Umbilical cord (tissue), 2 donors: ENCODE results near the gene FIGNL2. TPM values are rescaled to one million over a fixed set of nuclear protein-coding genes. Genes with fewer than 3 reads are reported as not detected.
A peak's percentile ranks its signal among the peaks of the same experiment; 100 is the strongest.
"Not testable (repeated sequence)": the region's sequence is repeated elsewhere in the genome, so short reads cannot be mapped to it uniquely, and the experiment has no call there.

Experiments used
- DNase-seq: peaks from one replicate; pipeline ENCODE4 v3.0.0-alpha.2; 2015; ENCODE audit warnings: low spot score
- total RNA-seq: library from RNA; depleted of rRNA; stranded (reverse); fragments of >200 nt; gene quantifications from one replicate; pipeline ENCODE4 v1.2.3, GENCODE V29; 2014; ENCODE audit warnings: low replicate concordance; ENCODE audit not compliant: insufficient read depth

The FIGNL2 gene
- total RNA-seq, 1 donor from 2014 or later, result 0.48 TPM

- no peak for DNase-seq
Observed at GRCh38 chr12:51836041-51836826, 12.3 kb downstream of the FIGNL2 start.

GRCh38 chr12:51834411-51834810 is 14.1 kb downstream of the FIGNL2 start:
- DNase-seq, result no peak

- DNase-seq, result no peak
Observed at GRCh38 chr12:51833448-51834227, 14.9 kb downstream of the FIGNL2 start.

- DNase-seq, result no peak
Observed at GRCh38 chr12:51832354-51833107, 16.0 kb downstream of the FIGNL2 start.

GRCh38 chr12:51831817-51832216 is 16.7 kb downstream of the FIGNL2 start:
- DNase-seq, result not testable (repeated sequence)

GRCh38 chr12:51829641-51830040 is 18.9 kb downstream of the FIGNL2 start:
- DNase-seq, result no peak

- no peak for DNase-seq
Observed at GRCh38 chr12:51829011-51829481, 19.5 kb downstream of the FIGNL2 start.

- no peak for DNase-seq
Observed at GRCh38 chr12:51827925-51828818, 20.3 kb downstream of the FIGNL2 start.

- no peak for DNase-seq
Observed at GRCh38 chr12:51826881-51827280, 21.6 kb downstream of the FIGNL2 start.

- DNase-seq, result no peak
Observed at GRCh38 chr12:51825216-51825615, 23.3 kb downstream of the FIGNL2 start.

GRCh38 chr12:51823875-51824565 is 24.5 kb downstream of the FIGNL2 start:
- peak; percentile 65 for DNase-seq

GRCh38 chr12:51822956-51823355 is 25.6 kb downstream of the FIGNL2 start:
- DNase-seq, result no peak

GRCh38 chr12:51822261-51822616 is 26.3 kb downstream of the FIGNL2 start:
- no peak for DNase-seq

- DNase-seq, result no peak
Observed at GRCh38 chr12:51821440-51822260, 26.9 kb downstream of the FIGNL2 start.

- DNase-seq, result no peak
Observed at GRCh38 chr12:51820526-51821439, 27.7 kb downstream of the FIGNL2 start.

GRCh38 chr12:51819736-51820525 is 28.6 kb downstream of the FIGNL2 start:
- no peak for DNase-seq

- DNase-seq, result no peak
Observed at GRCh38 chr12:51818566-51819300, 29.8 kb downstream of the FIGNL2 start.
